GM18511 (cell line): ENCODE results near the gene CREB3L4.

Experiments used
- ATAC-seq: cut with Tn5 transposase; IDR thresholded peaks from one replicate; pipeline ENCODE4 v1.9.1; 2021; ENCODE audit warnings: mild to moderate bottlenecking, moderate library complexity; ENCODE audit not compliant: unreplicated experiment

Gene CREB3L4

GRCh38 chr1:153936011-153936802 lies 31.5 kb upstream of the CREB3L4 start:
- ATAC-seq, result no peak

- no peak for ATAC-seq
Observed at GRCh38 chr1:153937331-153937730, 30.4 kb upstream of the CREB3L4 start.

GRCh38 chr1:153938996-153939395 lies 28.7 kb upstream of the CREB3L4 start:
- no peak for ATAC-seq

GRCh38 chr1:153939476-153939875 lies 28.2 kb upstream of the CREB3L4 start:
- no peak for ATAC-seq

- no peak for ATAC-seq
Observed at GRCh38 chr1:153940756-153941155, 26.9 kb upstream of the CREB3L4 start.

- no peak for ATAC-seq
Observed at GRCh38 chr1:153941826-153942725, 25.6 kb upstream of the CREB3L4 start.

- no peak for ATAC-seq
Observed at GRCh38 chr1:153942766-153943549, 24.7 kb upstream of the CREB3L4 start.

- ATAC-seq, result no peak
Observed at GRCh38 chr1:153944005-153944826, 23.5 kb upstream of the CREB3L4 start.

GRCh38 chr1:153944827-153945117 lies 22.9 kb upstream of the CREB3L4 start:
- ATAC-seq, result no peak

- peak; percentile 15 for ATAC-seq
Observed at GRCh38 chr1:153945131-153945794, 22.4 kb upstream of the CREB3L4 start.

GRCh38 chr1:153945795-153946621 lies 21.7 kb upstream of the CREB3L4 start:
- ATAC-seq, result peak; percentile 73

- ATAC-seq, result peak; percentile 69
Observed at GRCh38 chr1:153946622-153947241, 21.0 kb upstream of the CREB3L4 start, which contains the start of gene DENND4B. Gene DENND4B, minus strand, starts transcription at chr1:153946718. Its CDS starts 2,344 bp downstream, at chr1:153944374.

GRCh38 chr1:153951183-153951582 lies 16.5 kb upstream of the CREB3L4 start:
- ATAC-seq, result no peak

- ATAC-seq, result no peak
Observed at GRCh38 chr1:153951801-153952200, 15.9 kb upstream of the CREB3L4 start.

- ATAC-seq, result no peak
Observed at GRCh38 chr1:153953859-153954365, 13.8 kb upstream of the CREB3L4 start.

- no peak for ATAC-seq
Observed at GRCh38 chr1:153954826-153955225, 12.9 kb upstream of the CREB3L4 start.

- ATAC-seq, result no peak
Observed at GRCh38 chr1:153956997-153957715, 10.5 kb upstream of the CREB3L4 start.

- ATAC-seq, result peak; percentile 22
Observed at GRCh38 chr1:153957744-153958110, 10.0 kb upstream of the CREB3L4 start.
